B cell (primary cell): Measurements from ENCODE around the gene HUS1. TPM values are rescaled to one million over a fixed set of nuclear protein-coding genes. Genes with fewer than 3 reads are reported as not detected.

Source experiments
- ATAC-seq: fragments of 200-7000 bp; cut with Tn5 transposase; one replicate; pipeline ENCODE4 v1.10.0; 2021; ENCODE audit warnings: low read depth, mild to moderate bottlenecking, moderate number of reproducible peaks, moderate library complexity
- CTCF ChIA-PET: fragments of 350-600 bp; sonication (Branson Sonifier 250); formaldehyde crosslinking; loops from one replicate; lab custom pipeline; 2021; ENCODE audit warnings: antibody characterized with exemption, inconsistent platforms; lab: Charles Lee
- POLR2A ChIA-PET: fragments of 350-600 bp; sonication (Branson Sonifier 250); formaldehyde crosslinking; loops from one replicate; lab custom pipeline; 2021; ENCODE audit warnings: antibody characterized with exemption; lab: Charles Lee
- DNase-seq: peaks from one replicate; pipeline ENCODE4 v3.0.0; 2013
- H2AFZ ChIP-seq: 2 replicates; pipeline ENCODE4 v1.6.1; 2012; ENCODE audit warnings: mild to moderate bottlenecking, low read depth, low read length; ENCODE audit not compliant: insufficient read depth, poor library complexity, severe bottlenecking
- H3K27ac ChIP-seq, 2 donors: 1 replicate in 1 of 2; 2 replicates in 1 of 2; pipeline ENCODE4 v1.5.1; 2012 to 2013; ENCODE audit warnings: low read length in 2 of 2, mild to moderate bottlenecking in 2 of 2, moderate library complexity in 1 of 2
- H3K27me3 ChIP-seq, 4 experiments: fragments of 200-600 bp in 1 of 4; sonication (generic) in 1 of 4; replicated peaks in 1 of 4; 1 replicate in 2 of 4; 2 replicates in 2 of 4; pipeline versions ENCODE4 v1.6.1 to v1.7.0; 2013 to 2016; ENCODE audit warnings: low read length in 3 of 4, mild to moderate bottlenecking in 2 of 4, mixed read lengths in 1 of 4, moderate library complexity in 1 of 4; ENCODE audit not compliant: insufficient read depth in 4 of 4, control insufficient read depth in 3 of 4; ENCODE audit errors: control extremely low read depth in 1 of 4
- H3K36me3 ChIP-seq, 2 experiments: replicated peaks in 1 of 2; 1 replicate in 1 of 2; 2 replicates in 1 of 2; pipeline versions ENCODE4 v1.6.1 to v1.7.1; 2013; ENCODE audit warnings: low read length in 1 of 2; ENCODE audit not compliant: insufficient read depth in 2 of 2, control insufficient read depth in 1 of 2; ENCODE audit errors: control extremely low read depth in 1 of 2, extremely low read depth in 1 of 2
- H3K4me1 ChIP-seq, 2 donors: fragments of 200-600 bp in 1 of 2; sonication (generic) in 1 of 2; 1 replicate in 1 of 2; 2 replicates in 1 of 2; pipeline versions ENCODE4 v1.5.1 to v1.6.1; 2013 to 2017; ENCODE audit warnings: low read length in 2 of 2; ENCODE audit not compliant: control insufficient read depth in 2 of 2, insufficient read depth in 2 of 2
- H3K4me2 ChIP-seq: replicated peaks from 2 replicates; pipeline ENCODE3; 2012; ENCODE audit warnings: mild to moderate bottlenecking, low read depth, low read length; ENCODE audit not compliant: poor library complexity, severe bottlenecking
- H3K4me3 ChIP-seq, 5 experiments: fragments of 200-600 bp in 1 of 5; sonication (generic) in 1 of 5; 1 replicate in 3 of 5; 2 replicates in 2 of 5; pipeline versions ENCODE4 v1.5.1 to v1.7.0; 2011 to 2016; ENCODE audit warnings: low read length in 4 of 5, mild to moderate bottlenecking in 4 of 5, low read depth in 2 of 5, control low read depth in 1 of 5, moderate library complexity in 1 of 5; ENCODE audit not compliant: insufficient read depth in 1 of 5; ENCODE audit errors: control extremely low read depth in 1 of 5, extremely low read depth in 1 of 5
- H3K79me2 ChIP-seq: fragments of 200-600 bp; sonication (generic); one replicate; pipeline ENCODE4 v1.6.0; 2016; ENCODE audit warnings: low read length; ENCODE audit not compliant: control insufficient read depth, insufficient read depth
- H3K9ac ChIP-seq: fragments of 200-600 bp; sonication (generic); 2 replicates; pipeline ENCODE4 v1.6.1; 2017; ENCODE audit warnings: mild to moderate bottlenecking, low read length, moderate library complexity
- H3K9me3 ChIP-seq, 3 donors: one replicate each; pipeline versions ENCODE4 v1.6.1 to v1.7.1; 2013; ENCODE audit warnings: low read length in 2 of 3; ENCODE audit not compliant: control insufficient read depth in 2 of 3, insufficient read depth in 1 of 3; ENCODE audit errors: control extremely low read depth in 1 of 3
- H4K20me1 ChIP-seq: 2 replicates; pipeline ENCODE4 v1.6.0; 2012; ENCODE audit warnings: mild to moderate bottlenecking, low read length; ENCODE audit not compliant: insufficient read depth, control insufficient read depth, poor library complexity, severe bottlenecking
- H3K27ac Mint-ChIP-seq: one replicate; pipeline ENCODE4 v1.8.0; 2021; ENCODE audit warnings: mixed read lengths
- H3K27me3 Mint-ChIP-seq: one replicate; pipeline ENCODE4 v1.8.0; 2021; ENCODE audit warnings: mixed read lengths
- H3K4me1 Mint-ChIP-seq: one replicate; pipeline ENCODE4 v1.8.0; 2021; ENCODE audit warnings: mixed read lengths
- H3K4me3 Mint-ChIP-seq: one replicate; pipeline ENCODE4 v1.8.0; 2021; ENCODE audit warnings: mixed read lengths
- H3K9me3 Mint-ChIP-seq: one replicate; pipeline ENCODE4 v1.8.0; 2022; ENCODE audit warnings: mixed read lengths; ENCODE audit not compliant: insufficient read depth
- EZH2 ChIP-seq: IDR thresholded peaks from 2 replicates; pipeline ENCODE4 v1.6.1; 2012; ENCODE audit warnings: borderline replicate concordance, low read depth, mild to moderate bottlenecking, moderate library complexity, low read length; ENCODE audit not compliant: insufficient read depth, poor library complexity, severe bottlenecking
- WGBS: methylation state at CpG from one replicate; pipeline ENCODE4 v1.1.5; 2013; ENCODE audit warnings: missing lambda C conversion rate; ENCODE audit not compliant: insufficient coverage; 5-methylcytosine and 5-hydroxymethylcytosine counted together
- intact Hi-C: fragments of 100-400 bp; cut with micrococcal nuclease; formaldehyde crosslinking; loops from one replicate; pipeline ENCODE4 v1.10.0; 2022
- polyA plus RNA-seq: library from polyadenylated mRNA; depleted of rRNA; stranded (reverse); fragments of >200 nt; gene quantifications from 2 replicates; pipeline ENCODE4 v1.2.3, GENCODE V29; 2012
- total RNA-seq, 2 donors: library from RNA; stranded (reverse); fragments of 120-200 nt in 1 of 2; gene quantifications; 1 replicate in 1 of 2; 2 replicates in 1 of 2; pipeline versions ENCODE4 v1.2.3 to v1.2.4, GENCODE V29; 2013 to 2022
- TF ChIP-seq, protein P1 (sequence below): fragments of 200-600 bp; IDR thresholded peaks from one replicate; pipeline ENCODE4 v1.8.0; 2022; ENCODE audit warnings: antibody characterized with exemption, mild to moderate bottlenecking

HUS1 gene
- total and polyA plus RNA-seq, 2 donors (not counting 1 experiment from before 2014, with no cell fraction given), result 37.7 to 61.6 TPM

DNA sequence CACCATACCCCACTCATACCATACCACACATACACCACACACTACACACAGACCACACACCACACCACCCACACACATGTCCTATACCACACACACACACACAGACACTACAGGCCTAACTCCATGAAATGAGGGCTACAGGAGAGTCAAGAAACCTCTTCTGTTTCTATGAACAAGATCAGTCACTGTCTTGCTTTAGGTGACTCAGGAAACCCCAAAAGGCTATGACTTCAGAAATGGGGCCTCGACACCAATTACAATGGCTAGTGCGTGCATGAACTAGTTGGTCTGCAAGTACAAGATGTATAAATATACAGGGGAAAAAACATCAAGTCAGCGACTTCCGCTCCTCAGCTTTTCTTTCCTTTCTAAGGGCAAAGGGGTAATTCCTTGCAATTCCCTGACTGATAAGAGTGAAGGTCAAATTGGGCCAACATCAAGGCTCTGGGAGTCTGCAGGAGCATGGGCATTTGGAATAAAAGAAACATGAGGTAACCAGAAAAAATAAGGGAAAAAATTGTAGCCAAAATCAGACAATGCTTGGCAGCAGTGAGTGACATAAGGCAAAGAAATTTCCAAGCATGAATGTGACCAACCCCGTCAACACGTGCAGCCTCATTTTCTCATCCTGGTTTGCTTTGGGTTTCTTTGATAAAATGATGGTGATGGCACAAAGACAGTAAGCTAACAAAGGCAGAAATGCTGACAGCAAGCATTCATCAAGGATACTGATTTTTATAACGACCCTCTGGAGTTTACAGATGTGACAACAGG, 32.6 kb downstream of the HUS1 start:
- H3K27me3 Mint-ChIP-seq, result no peaks in the 10 kb centered on the region
- H3K9ac ChIP-seq, result no peak overlapping the region
- WGBS, result 97% methylated on average over 4 of the region's 7 CpGs

More for the DNA sequence above, 32.6 kb downstream of the HUS1 start:
- no peak for TF ChIP-seq EZH2
- TF ChIP-seq, protein P1, sequence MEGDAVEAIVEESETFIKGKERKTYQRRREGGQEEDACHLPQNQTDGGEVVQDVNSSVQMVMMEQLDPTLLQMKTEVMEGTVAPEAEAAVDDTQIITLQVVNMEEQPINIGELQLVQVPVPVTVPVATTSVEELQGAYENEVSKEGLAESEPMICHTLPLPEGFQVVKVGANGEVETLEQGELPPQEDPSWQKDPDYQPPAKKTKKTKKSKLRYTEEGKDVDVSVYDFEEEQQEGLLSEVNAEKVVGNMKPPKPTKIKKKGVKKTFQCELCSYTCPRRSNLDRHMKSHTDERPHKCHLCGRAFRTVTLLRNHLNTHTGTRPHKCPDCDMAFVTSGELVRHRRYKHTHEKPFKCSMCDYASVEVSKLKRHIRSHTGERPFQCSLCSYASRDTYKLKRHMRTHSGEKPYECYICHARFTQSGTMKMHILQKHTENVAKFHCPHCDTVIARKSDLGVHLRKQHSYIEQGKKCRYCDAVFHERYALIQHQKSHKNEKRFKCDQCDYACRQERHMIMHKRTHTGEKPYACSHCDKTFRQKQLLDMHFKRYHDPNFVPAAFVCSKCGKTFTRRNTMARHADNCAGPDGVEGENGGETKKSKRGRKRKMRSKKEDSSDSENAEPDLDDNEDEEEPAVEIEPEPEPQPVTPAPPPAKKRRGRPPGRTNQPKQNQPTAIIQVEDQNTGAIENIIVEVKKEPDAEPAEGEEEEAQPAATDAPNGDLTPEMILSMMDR, result no peak
- Histone ChIP-seq H3K4me1 (no peaks in the 10 kb centered on the region), H2AFZ (no peak overlapping the region), H3K4me3 (no peak overlapping the region), H3K9me3 (no peaks in the 10 kb centered on the region), H4K20me1 (no peaks in the 10 kb centered on the region), H3K27me3 (no peaks in the 10 kb centered on the region), H3K4me2 (no peak overlapping the region), H3K79me2 (no peaks in the 10 kb centered on the region), H3K36me3 (no peaks in the 10 kb centered on the region), H3K27ac (no peak overlapping the region)
- Mint-ChIP-seq H3K27ac (no peak overlapping the region), H3K4me3 (no peak overlapping the region), H3K4me1 (no peaks in the 10 kb centered on the region), H3K9me3 (no peaks in the 10 kb centered on the region)
- DNase-seq, result no peak
- ChIA-PET CTCF (interaction anchor here (1.3 kb wide), 1 partner anchor 164 kb away, joined by 3 read pairs; no protein-coding TSS in a partner anchor), POLR2A (no interaction called here)
- no peak for ATAC-seq
- intact Hi-C loops, result loop anchor here (10.0 kb wide), 1 partner anchor 1218 kb away; no protein-coding TSS in a partner anchor
